Fibroblast of lung (primary cell): ENCODE data around the gene PDP2.

ENCODE experiments used
- EZH2 ChIP-seq: IDR thresholded peaks from 2 replicates; pipeline ENCODE4 v1.5.1; 2012; ENCODE audit warnings: low read length, control low read depth, mild to moderate bottlenecking; ENCODE audit errors: missing control alignments
- TF ChIP-seq, protein P1 (sequence below), 2 donors: IDR thresholded peaks in 1 of 2; conservative IDR thresholded peaks in 1 of 2; 1 replicate in 1 of 2; 2 replicates in 1 of 2; pipeline ENCODE4 v1.5.1; 2011 to 2012; ENCODE audit warnings: low read length in 2 of 2, control low read depth in 1 of 2, inconsistent platforms in 1 of 2, low read depth in 1 of 2, mild to moderate bottlenecking in 1 of 2

DNA sequence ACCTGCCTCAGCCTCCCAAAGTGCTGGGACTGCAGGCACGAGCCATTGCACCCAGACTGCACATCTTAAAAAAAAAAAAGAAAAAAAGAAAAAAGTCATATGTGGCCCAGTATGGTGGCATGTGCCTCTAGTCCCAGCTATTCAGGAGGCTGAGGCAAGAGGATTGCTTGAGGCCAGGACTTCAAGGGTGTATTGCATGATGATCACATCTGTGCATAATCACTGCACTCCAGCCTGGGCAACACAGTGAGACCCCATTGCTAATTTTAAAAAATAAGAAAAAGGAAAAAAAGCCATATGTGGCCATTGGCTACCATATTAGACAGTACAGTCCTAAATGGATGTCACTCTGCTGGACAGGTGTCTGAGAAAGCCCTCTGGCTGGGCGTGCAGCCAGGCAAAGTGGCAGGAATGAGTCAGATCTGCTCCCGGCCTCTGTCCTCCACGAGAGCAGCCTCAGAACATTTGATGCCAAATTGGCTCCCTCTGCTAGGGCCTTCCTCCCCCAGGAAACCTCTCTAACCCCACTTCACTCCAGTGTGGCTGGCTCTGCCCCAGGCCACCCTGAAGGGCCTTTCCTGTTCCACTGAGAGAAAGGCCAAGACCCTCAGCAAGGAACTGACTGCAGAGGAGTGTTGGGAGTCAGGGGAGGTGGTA, 21.4 kb upstream of the PDP2 start:
- TF ChIP-seq, protein P1, sequence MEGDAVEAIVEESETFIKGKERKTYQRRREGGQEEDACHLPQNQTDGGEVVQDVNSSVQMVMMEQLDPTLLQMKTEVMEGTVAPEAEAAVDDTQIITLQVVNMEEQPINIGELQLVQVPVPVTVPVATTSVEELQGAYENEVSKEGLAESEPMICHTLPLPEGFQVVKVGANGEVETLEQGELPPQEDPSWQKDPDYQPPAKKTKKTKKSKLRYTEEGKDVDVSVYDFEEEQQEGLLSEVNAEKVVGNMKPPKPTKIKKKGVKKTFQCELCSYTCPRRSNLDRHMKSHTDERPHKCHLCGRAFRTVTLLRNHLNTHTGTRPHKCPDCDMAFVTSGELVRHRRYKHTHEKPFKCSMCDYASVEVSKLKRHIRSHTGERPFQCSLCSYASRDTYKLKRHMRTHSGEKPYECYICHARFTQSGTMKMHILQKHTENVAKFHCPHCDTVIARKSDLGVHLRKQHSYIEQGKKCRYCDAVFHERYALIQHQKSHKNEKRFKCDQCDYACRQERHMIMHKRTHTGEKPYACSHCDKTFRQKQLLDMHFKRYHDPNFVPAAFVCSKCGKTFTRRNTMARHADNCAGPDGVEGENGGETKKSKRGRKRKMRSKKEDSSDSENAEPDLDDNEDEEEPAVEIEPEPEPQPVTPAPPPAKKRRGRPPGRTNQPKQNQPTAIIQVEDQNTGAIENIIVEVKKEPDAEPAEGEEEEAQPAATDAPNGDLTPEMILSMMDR (conservative IDR thresholded peaks at IDR 0.05 in 1 of 2, IDR thresholded peaks at IDR 0.05 in 1 of 2; ENCODE audit: low read depth in 1 of 2, low read length in 2 of 2) = no peak
- no peak for TF ChIP-seq EZH2
